Activated T-cell treated with anti-CD3 and anti-CD28 coated beads, Interleukin-2, amount 50 U/mL, for 1 hour (primary cell): ENCODE data around the gene LMF2.

Source experiments
- DNase-seq: peaks from one replicate; pipeline ENCODE4 v3.0.0-alpha.2; 2020

LMF2 gene

GRCh38 chr22:50460938-50461337 is 46.6 kb downstream of the LMF2 start:
- no peak for DNase-seq

- no peak for DNase-seq
Observed at GRCh38 chr22:50459496-50460140, 47.9 kb downstream of the LMF2 start.

- no peak for DNase-seq
Observed at GRCh38 chr22:50459016-50459415, 48.5 kb downstream of the LMF2 start.

GRCh38 chr22:50456466-50457234 is 50.9 kb downstream of the LMF2 start:
- no peak for DNase-seq

DNA sequence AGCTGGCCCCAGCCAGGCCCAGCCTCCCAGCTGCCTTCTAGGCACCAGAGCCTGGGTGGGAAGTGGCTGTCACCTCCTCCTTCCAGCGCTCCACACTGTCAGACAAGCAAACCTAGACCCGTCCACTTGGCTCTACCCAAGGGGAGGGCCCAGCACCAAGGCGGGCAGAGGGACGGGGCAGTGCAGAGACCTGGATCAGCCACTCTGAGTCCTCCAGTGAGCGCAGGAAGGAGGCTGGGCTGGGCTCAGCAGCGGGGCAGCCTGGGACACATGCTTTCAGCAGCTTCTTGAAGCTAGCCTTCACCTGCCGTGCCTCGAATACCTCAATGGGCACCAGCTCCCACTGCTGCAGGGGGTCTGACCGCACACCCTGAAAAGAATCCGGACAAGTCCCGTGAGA is 51.5 kb downstream of the LMF2 start:
- no peak for DNase-seq

DNA sequence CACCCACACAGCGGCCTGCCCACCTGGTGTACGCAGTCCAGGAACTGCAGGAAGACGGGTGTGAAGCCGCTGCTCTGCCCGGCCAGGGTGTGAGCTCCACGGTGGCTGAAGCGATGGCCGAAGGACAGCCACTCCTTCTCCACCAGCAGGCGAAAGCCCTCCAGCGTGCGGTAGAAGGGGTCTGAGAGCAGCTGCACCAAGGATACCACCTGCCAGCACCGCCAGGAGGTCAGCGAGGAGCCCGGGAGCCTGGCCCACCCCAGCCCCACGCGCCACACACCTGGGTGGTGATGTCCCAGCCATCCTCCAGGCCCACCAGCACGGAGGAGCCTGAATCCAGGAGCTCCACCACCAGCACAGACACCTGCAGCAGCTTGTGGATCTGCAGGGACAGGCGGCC is 52.3 kb downstream of the LMF2 start:
- DNase-seq = no peak

GRCh38 chr22:50454556-50455075 is 52.9 kb downstream of the LMF2 start:
- DNase-seq = no peak
